Gastroesophageal sphincter (tissue), 4 donors: ENCODE measurements around the gene SSBP4. TPM values are rescaled to one million over a fixed set of nuclear protein-coding genes. Genes with fewer than 3 reads are reported as not detected.

Experiments used
- ATAC-seq: fragments of 150-250 bp; one replicate; pipeline ENCODE4 v1.9.1; 2016; ENCODE audit warnings: mild to moderate bottlenecking, moderate library complexity
- H3K27ac ChIP-seq, 4 donors: fragments of 200-600 bp; sonication (generic) in 3 of 4; 1 replicate in 3 of 4; 2 replicates in 1 of 4; pipeline ENCODE4 v1.5.1; 2016 to 2019
- H3K27me3 ChIP-seq: fragments of 200-600 bp; sonication (generic); one replicate; pipeline ENCODE4 v1.5.1; 2019
- H3K36me3 ChIP-seq, 2 donors: fragments of 200-600 bp; sonication (generic); one replicate each; pipeline ENCODE4 v1.5.1; 2019; ENCODE audit warnings: control low read depth in 1 of 2
- H3K4me1 ChIP-seq, 3 donors: fragments of 200-600 bp; sonication (generic); 1 replicate in 2 of 3; 2 replicates in 1 of 3; pipeline ENCODE4 v1.5.1; 2016 to 2019; ENCODE audit warnings: control low read depth in 2 of 3
- H3K4me3 ChIP-seq, 2 donors: fragments of 200-600 bp; sonication (generic); one replicate each; pipeline ENCODE4 v1.5.1; 2019; ENCODE audit warnings: mild to moderate bottlenecking in 1 of 2, moderate library complexity in 1 of 2
- H3K9me3 ChIP-seq, 3 donors: fragments of 200-600 bp; sonication (generic); one replicate each; pipeline ENCODE4 v1.5.1; 2017 to 2019; ENCODE audit warnings: control low read depth in 2 of 3
- EP300 ChIP-seq: sonication (generic); formaldehyde crosslinking; IDR thresholded peaks from one replicate; pipeline ENCODE4 v1.6.1; 2017; ENCODE audit warnings: antibody characterized with exemption, mild to moderate bottlenecking
- POLR2A ChIP-seq, 2 donors: fragments of 450-650 bp; IDR thresholded peaks; one replicate each; pipeline ENCODE4 v1.6.1; 2017; ENCODE audit warnings: antibody characterized with exemption in 2 of 2, mild to moderate bottlenecking in 2 of 2, moderate library complexity in 1 of 2
- POLR2AphosphoS5 ChIP-seq: sonication (generic); formaldehyde crosslinking; IDR thresholded peaks from one replicate; pipeline ENCODE4 v1.6.1; 2017; ENCODE audit warnings: antibody characterized with exemption
- WGBS, 2 donors: methylation state at CpG; one replicate each; pipeline ENCODE4 v1.1.5; 2018; ENCODE audit warnings: low coverage in 1 of 2; 5-methylcytosine and 5-hydroxymethylcytosine counted together
- total RNA-seq, 4 donors: library from RNA; depleted of rRNA; stranded (reverse); fragments of >200 nt; gene quantifications; one replicate each; pipeline ENCODE4 v1.1.0, GENCODE V29; 2016
- TF ChIP-seq, protein P1 (sequence below), 4 experiments: fragments of 200-600 bp in 2 of 4; fragments of 450-650 bp in 2 of 4; sonication (generic) in 1 of 4; IDR thresholded peaks; one replicate each; pipeline ENCODE4 v1.5.1; 2017 to 2019; ENCODE audit warnings: antibody characterized with exemption in 4 of 4, mild to moderate bottlenecking in 2 of 4, moderate library complexity in 2 of 4

SSBP4 gene
- total RNA-seq, 4 donors from 2014 or later = 58.4 to 76.2 (median 61.3) TPM

DNA sequence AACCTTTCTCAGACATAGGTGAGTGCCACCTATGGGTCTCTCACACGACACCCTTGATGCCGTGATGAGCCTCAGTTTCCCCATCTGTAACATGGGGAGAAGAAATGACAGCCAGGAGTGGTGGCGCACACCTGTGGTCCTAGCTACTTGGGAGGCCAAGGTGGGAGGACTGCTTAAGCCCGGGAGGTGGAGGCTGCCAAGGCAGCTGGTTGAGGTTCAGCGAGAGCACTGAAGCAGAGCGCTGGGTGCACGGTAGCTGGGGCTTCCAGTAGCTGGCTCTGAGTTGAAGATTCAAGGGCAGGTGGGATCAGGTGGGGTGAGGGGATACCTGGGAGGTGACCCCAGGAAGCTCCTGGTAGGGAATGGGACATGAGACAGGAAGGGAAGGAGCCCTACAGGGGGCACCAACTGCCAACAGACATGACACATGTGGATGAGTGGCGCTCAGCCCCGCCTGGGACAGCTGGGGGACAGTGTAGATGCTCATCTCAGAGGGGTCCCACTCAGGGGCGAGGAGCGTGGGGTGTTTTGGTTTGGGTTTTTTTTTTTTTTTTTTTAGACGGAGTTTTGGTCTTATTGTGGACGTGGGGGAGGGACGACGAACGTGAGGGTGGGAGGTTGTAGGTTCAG, 6.5 kb upstream of the SSBP4 start:
- Histone ChIP-seq H3K27me3 (no peaks in the 10 kb centered on the region), H3K4me3 (no peak overlapping the region), H3K9me3 (no peaks in the 10 kb centered on the region), H3K4me1 (peaks cover 0 to 43% (median 34%) of the 10 kb centered on the region in 3 donors), H3K27ac (no peak overlapping the region), H3K36me3 (no peaks in the 10 kb centered on the region)
- WGBS, 2 donors = 56 to 73% methylated on average over 8 to 9 of the region's 16 CpGs
- no peak for ATAC-seq
- TF ChIP-seq POLR2AphosphoS5 (no peak), POLR2A (IDR thresholded peaks at IDR 0.05) (no peak), EP300 (no peak)
- TF ChIP-seq, protein P1, sequence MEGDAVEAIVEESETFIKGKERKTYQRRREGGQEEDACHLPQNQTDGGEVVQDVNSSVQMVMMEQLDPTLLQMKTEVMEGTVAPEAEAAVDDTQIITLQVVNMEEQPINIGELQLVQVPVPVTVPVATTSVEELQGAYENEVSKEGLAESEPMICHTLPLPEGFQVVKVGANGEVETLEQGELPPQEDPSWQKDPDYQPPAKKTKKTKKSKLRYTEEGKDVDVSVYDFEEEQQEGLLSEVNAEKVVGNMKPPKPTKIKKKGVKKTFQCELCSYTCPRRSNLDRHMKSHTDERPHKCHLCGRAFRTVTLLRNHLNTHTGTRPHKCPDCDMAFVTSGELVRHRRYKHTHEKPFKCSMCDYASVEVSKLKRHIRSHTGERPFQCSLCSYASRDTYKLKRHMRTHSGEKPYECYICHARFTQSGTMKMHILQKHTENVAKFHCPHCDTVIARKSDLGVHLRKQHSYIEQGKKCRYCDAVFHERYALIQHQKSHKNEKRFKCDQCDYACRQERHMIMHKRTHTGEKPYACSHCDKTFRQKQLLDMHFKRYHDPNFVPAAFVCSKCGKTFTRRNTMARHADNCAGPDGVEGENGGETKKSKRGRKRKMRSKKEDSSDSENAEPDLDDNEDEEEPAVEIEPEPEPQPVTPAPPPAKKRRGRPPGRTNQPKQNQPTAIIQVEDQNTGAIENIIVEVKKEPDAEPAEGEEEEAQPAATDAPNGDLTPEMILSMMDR (IDR thresholded peaks at IDR 0.05) = no peak

DNA sequence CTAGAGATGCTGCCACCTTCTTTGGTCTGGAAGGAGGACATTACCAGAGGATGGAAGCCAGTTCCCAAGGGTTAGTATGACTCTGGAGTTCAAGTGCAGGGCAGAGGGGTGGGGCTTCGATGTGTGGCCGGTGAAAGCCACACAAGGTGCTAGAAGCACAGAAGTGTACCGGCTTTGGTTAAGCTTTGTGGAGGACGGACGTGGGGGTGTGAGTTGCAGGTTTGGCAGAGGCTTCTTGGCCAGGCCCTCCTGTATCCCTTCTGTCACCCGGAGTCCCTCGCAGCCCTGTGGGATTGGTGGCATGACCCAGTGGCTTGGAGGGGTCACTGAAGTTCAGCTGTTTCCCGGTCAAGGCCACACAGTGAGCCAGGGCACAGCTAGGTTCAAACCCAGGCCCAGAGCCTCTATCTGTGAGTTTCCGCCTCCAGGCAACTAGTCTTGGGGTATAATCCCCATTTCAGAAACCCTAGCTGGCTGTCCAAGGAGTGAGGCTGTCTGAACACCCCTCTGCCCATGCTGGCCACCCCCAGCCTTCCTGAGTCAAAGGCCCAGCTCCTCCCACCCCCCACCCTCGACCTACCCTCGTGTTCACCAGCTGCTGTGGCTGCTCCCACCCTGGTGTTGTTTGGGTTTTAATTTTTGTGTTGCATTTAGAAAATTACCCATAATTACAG, 4.6 kb upstream of the SSBP4 start:
- no peaks in the 10 kb centered on the region for H3K27me3 ChIP-seq
- no peak for ATAC-seq
- H3K9me3 ChIP-seq = no peaks in the 10 kb centered on the region
- no peak for TF ChIP-seq POLR2A (IDR thresholded peaks at IDR 0.05)
- no peak for TF ChIP-seq POLR2AphosphoS5
- no peak for TF ChIP-seq EP300
- TF ChIP-seq, protein P1 (IDR thresholded peaks at IDR 0.05) = no peak
- H3K4me1 ChIP-seq = peaks cover 0 to 58% (median 45%) of the 10 kb centered on the region in 3 donors
- 5 to 20% methylated on average over 1 to 4 of the region's 11 CpGs for WGBS, 2 donors
- no peaks in the 10 kb centered on the region for H3K36me3 ChIP-seq
- peak overlapping the region; percentile 36 to 93 (median 90) for H3K27ac ChIP-seq
- peak overlapping the region in 1 of 2 donors; percentile 39 for H3K4me3 ChIP-seq

DNA sequence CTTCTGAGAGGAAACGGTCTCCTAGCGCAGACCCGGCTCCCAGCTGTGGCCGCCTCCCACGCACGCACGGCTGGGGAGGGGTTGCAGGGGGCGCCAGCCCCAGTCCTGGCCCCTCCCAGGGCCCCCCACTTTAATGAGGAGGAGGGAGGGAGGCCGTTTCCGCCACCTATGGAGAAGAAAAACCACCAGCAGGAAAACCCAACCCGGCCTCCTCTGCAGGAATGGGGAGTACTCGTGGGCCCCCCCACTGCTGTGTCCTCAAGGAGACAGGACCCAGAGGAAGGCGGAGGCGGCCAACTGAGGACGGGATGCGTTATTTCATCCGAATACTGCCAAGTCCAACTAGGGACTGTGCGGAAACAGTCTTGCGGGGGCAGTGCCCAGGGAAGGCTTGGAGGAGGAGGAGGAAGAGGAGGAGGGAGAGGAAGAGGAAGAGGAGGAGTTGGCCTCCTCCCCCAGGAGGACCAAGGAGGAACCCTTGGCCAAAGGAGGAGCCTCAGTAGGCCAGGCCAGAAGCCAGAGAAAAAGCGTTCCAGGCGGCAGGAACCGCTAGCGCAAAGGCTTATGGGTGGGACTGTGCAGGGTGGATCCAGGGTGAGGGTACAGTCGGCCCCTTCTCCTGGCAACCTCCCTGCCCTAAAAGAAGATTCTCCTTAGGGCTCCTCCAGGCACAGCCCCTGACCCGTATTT, 3.9 kb upstream of the SSBP4 start:
- no peaks in the 10 kb centered on the region for H3K27me3 ChIP-seq
- H3K4me3 ChIP-seq = peak overlapping the region; percentile 1 to 39
- no peak for TF ChIP-seq EP300
- TF ChIP-seq POLR2A (IDR thresholded peaks at IDR 0.05) = peak in 1 of 2 donors; percentile 40
- TF ChIP-seq, protein P1 (IDR thresholded peaks at IDR 0.05) = peak in 1 of 4 experiments; percentile 3
- TF ChIP-seq POLR2AphosphoS5 = peak; percentile 72
- no peaks in the 10 kb centered on the region for H3K9me3 ChIP-seq
- H3K4me1 ChIP-seq = peaks cover 0 to 63% (median 48%) of the 10 kb centered on the region in 3 donors
- no peaks in the 10 kb centered on the region for H3K36me3 ChIP-seq
- WGBS, 2 donors = 0 to 1% methylated on average over 1 to 10 of the region's 25 CpGs
- ATAC-seq = peak; percentile 10
- peak overlapping the region; percentile 76 to 93 (median 90) for H3K27ac ChIP-seq

DNA sequence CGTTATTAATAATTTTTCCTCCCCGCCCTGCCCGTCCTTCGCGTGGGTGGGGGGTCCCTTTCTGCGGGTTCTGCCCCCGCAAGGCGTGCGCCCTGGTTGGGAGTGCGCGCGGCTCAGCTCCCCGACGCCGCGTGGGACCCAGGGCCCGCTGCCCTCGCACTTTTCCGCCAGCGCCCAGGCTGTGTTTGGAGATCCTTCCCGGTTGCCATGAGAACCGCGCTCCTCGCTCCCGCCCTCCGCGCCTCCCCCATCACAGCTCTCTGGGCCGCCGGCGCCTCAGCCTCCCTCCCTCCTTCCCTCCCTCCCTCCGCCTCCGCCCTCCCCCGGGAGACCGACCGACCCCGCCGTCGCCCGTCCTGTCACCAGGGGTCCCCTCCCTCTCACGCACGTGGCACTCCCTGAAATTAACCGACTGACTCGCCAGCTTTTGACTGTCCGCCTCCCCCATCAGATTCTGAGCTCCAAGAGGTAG, 2.4 kb upstream of the SSBP4 start:
- no peaks in the 10 kb centered on the region for H3K36me3 ChIP-seq
- H3K4me3 ChIP-seq = peak overlapping the region; percentile 20 to 82
- no peak for TF ChIP-seq EP300
- peak; percentile 23 to 28 for TF ChIP-seq POLR2A (IDR thresholded peaks at IDR 0.05)
- TF ChIP-seq, protein P1 (IDR thresholded peaks at IDR 0.05) = no peak
- peak; percentile 37 for TF ChIP-seq POLR2AphosphoS5
- peak overlapping the region; percentile 76 to 93 (median 90) for H3K27ac ChIP-seq
- WGBS, 2 donors = 0% methylated on average over 1 to 5 of the region's 44 CpGs
- H3K27me3 ChIP-seq = no peaks in the 10 kb centered on the region
- H3K9me3 ChIP-seq = no peaks in the 10 kb centered on the region
- peaks cover 0 to 73% (median 53%) of the 10 kb centered on the region in 3 donors for H3K4me1 ChIP-seq
- ATAC-seq = peak; percentile 65
